Activated gamma-delta T cell treated with Interleukin-2 at 50 U/mL for 16 hours (primary cell): ENCODE data around the gene DCXR.
"Not testable (repeated sequence)": the region's sequence is repeated elsewhere in the genome, so short reads cannot be mapped to it uniquely, and the experiment has no call there.

Source experiments
- DNase-seq: peaks from one replicate; pipeline ENCODE4 v3.0.0-alpha.2; 2020

DCXR gene

DNA sequence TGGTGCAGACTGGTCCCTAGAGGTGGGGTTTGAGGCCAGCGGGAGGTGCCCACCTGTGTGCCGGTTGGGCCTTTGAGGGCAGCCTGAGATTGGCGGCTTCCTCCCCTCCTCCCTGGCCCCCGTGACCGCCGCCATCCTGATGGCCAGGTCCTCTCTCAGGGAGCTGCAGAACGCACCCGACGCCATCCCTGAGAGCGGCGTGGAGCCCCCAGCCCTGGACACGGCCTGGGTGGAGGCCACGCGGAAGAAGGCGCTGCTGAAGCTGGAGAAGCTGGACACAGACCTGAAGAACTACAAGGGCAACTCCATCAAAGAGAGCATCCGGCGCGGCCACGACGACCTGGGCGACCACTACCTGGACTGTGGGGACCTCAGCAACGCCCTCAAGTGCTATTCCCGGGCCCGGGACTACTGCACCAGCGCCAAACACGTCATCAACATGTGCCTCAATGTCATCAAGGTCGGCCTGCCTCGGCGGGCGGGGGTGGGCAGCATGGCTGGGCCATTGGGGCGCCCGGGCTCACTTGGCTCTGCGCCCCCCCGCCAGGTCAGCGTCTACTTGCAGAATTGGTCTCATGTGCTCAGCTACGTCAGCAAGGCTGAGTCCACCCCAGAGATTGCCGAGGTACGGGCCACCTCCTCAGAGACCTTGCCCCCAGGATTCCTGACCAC is 17.0 kb upstream of the DCXR start:
- DNase-seq = no peak

GRCh38 chr17:82053556-82054263 is 16.2 kb upstream of the DCXR start:
- DNase-seq = no peak

DNA sequence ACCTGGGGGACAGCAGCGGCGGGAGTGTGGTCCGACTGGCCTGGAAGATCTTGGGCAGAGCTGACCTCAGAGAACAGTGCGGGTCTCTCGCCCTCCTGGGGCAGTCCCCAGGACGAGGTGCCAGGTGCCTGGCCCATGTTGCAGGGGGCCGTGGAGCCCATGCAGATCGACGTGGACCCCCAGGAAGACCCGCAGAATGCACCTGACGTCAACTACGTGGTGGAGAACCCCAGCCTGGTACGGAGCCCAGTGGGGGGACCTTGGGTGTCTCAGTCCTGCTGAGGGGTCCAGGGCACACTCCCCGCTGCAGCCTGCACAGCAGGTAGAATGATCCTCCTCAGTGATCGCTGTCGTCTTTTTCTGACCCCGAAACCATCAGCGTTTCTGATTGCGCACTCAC is 15.6 kb upstream of the DCXR start:
- DNase-seq = no peak

DNA sequence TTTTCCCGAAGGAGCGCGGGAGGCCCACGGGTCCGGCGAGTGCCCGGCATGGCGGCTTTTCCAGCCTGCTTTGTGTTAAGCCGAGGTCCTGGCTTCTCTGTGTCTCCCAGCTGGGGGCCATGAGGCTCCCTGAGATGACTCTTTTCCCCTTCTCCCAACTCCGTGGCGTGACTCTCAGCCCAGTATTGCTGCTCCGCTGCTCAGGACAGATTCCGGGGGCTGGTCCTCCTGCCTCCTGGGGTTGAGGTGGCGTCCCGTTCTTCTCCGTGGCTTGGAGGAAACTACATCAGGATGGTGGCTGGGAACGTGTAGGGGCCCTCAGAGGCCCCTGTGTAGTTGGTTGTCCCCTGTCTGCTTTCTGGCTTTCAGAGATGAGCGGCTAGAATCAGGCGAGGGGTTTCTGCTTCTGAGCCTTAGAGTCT is 15.2 kb upstream of the DCXR start:
- no peak for DNase-seq

- DNase-seq = peak; percentile 81
Observed at GRCh38 chr17:82051776-82052637, 14.5 kb upstream of the DCXR start, which contains the start of the genes GPS1 and RFNG. Gene GPS1, plus strand, starts transcription at chr17:82051898. Its CDS starts 34 bp downstream, at chr17:82051932. Gene RFNG, minus strand, starts transcription at chr17:82051811. Its CDS starts 45 bp downstream, at chr17:82051766.

DNA sequence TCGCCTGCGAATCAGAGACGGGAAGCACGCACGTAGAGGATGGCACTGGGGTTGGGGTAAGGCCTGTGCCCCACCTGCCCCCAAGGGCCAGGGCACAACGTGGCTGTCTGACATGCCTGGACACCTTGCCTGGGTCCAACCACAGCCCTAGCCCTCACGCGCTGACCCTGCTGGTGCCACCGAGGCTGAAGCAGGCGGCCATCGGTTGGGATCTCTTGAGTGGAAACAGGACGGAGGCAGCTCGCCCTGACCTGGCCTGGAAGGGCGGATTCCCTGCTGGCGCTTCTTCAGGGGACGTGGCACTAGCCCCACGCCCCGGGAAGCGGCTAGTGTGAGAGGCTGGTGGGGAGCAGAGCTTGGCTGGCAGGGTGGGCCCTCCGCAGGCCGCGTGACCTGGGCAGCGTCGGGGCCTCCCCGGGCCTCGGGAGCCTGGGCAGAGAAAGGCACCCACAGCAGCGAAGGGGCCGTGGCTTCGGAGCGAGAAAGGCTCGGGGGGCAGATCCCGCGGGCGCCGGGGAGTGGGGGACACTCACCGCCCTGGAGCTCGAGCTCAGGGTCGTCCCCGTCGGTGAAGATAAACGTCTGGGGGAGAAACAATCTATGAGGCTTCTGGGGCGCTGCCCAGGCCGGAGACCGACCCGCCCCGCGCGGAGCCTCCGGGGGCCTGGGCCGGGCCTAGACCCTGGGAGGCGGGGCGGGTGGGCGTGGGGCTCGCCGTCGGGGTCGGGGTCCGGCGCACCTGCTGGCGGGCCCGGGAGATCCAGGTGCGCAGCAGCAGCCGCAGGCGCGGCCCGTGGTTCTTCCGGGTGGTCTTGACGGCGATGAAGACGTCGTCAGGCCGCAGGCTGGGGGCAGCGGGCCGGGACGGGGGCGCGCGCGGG is 13.5 kb upstream of the DCXR start:
- no peak for DNase-seq

- DNase-seq = no peak
Observed at GRCh38 chr17:82050152-82050760, 12.8 kb upstream of the DCXR start.

- no peak for DNase-seq
Observed at GRCh38 chr17:82049521-82049971, 12.0 kb upstream of the DCXR start.

DNA sequence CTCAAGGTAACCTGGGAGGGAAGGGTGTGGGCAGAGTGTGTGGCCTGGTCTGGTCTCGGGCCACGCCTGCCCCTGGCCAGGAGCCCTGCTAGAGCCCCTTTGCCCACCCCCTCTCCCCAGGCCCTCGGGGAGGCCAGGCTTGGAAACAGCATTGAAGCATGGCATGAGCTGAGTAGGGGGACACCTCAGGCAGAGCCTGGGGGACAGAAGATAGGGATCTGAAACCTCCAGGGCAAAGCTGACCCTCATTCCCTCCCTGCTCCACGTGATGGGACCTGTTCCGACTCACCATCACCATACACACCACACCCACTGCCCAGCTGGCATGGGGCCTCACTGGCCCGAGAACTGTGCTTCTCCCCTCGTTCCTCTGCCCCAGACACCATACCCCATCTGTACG is 11.6 kb upstream of the DCXR start:
- no peak for DNase-seq

DNA sequence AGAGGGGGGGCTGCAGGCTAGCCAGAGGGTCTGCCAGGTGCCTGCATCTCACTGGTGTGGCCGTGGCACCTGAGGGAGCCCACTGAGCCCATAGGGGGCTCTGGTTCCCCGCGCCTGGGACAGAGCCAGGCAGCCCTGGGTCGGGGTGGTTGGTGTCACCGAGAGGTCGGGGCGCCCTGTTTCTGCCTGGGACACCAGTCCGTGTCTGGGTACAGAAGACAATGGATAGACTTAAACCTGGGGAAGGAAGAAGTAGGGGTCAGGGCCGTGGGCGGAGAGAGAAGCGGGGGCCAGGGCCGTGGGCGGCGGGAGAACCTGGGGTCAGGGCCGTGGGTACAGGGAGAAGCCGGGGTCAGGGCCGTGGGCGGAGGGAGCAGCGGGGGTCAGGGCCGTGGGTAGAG is 11.1 kb upstream of the DCXR start:
- DNase-seq = no peak

GRCh38 chr17:82047914-82048570 is 10.5 kb upstream of the DCXR start:
- DNase-seq = no peak

DNA sequence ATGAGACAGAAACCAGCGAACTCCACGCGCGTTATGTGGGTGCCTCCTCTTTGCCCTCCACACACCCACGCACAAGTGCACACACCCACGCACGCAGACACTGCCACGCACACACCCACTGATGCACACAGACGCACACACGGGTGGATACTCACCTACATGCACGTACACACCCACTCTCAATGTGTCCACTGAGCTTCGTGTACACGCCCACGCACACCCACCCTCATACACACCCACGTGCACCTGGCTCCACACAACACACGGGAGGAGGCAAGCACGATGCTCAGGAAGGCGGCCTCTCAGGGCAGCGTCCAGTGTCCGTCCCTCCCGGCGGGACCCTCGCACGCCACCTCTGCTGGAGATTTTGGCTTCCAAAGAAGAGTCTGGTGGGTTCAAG is 9.9 kb upstream of the DCXR start:
- DNase-seq = no peak

- DNase-seq = no peak
Observed at GRCh38 chr17:82046903-82047302, 9.4 kb upstream of the DCXR start.

DNA sequence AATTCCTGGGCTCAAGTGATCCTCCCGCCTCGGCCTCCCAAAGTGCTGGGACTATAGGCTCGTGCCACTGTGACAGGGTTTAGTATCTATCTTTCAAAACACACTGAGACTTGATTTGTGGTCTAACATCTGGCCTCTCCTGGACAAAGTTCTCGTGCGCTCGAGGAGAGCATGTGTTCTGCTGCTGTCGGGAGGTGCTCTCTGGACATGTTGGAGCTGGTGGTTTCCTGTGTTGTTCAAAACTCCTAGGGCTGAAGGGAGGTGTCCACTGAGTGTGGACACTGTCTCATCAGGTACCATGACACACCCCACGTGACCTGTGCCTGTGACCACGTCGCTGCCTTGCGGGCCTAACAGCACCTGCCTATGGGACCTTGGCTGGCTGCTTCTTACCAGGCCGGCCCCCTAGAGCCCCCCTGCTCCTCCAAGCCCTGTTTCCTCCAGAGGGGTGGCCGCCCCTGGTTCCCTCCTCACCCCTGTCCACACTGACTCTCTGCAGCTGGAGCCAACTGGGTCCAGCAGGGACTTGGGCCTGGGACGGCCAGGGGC is 8.5 kb upstream of the DCXR start:
- DNase-seq = no peak

GRCh38 chr17:82043507-82043906 is 6.0 kb upstream of the DCXR start:
- no peak for DNase-seq

GRCh38 chr17:82042649-82043048 is 5.2 kb upstream of the DCXR start:
- no peak for DNase-seq

DNA sequence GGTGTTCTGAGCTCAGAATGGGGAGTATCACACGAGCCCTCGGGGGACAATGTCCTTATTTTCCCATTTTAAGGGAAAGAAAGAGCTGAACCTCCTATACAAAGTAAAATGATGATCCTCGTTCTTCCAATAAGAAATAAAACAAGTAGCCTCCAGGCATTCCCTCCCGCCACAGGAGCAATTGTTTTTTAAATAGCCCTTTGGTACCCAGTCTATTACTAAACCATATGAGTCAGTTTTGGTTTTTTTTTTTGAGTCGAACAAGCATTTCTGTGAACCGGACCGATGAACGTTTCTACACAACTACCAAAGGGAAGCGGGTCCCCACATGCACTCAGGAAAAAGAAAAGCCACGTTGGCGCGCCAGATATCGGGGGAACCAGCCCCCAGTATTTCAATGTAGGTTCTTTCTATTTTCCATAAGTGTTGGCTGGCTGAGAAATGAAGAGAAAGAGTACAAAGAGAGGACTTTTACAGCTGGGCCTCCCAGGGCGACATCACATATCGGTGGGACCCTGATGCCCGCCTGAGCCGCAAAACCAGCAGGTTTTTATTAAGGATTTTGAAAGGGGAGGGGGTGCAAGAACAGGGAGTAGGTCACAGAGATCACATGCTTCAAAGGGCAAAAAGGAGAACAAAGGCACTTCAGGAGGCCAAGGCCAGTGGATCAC is 3.8 kb upstream of the DCXR start:
- DNase-seq = no peak

- DNase-seq = no peak
Observed at GRCh38 chr17:82039695-82040299, 2.3 kb upstream of the DCXR start.

GRCh38 chr17:82038796-82039409 is 1.4 kb upstream of the DCXR start:
- not testable (repeated sequence) for DNase-seq

DNA sequence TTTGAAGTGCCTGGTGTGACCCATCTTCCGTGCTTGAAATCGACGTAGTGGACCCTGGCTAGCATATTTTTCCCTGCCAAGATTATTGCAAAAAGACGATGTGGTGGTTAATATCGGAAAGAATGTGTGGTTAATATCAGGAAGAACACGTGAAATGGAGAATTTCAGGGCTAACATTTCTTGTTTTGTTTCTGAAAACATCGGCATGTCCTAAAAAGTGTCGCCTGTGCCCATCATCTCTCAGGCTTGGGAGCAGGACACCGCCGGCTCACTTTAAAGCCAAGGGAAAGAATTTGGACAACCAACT is 345 bp upstream of the DCXR start:
- DNase-seq = no peak
